GM12878 (cell line): ENCODE data around the gene DLG4. TPM values are rescaled to one million over a fixed set of nuclear protein-coding genes. Genes with fewer than 3 reads are reported as not detected.

Experiments used
- EP300 ChIP-seq, 2 experiments: fragments of 150-350 bp in 1 of 2; IDR thresholded peaks; 2 replicates each; pipeline ENCODE4 v1.6.1; 2011 to 2012; ENCODE audit warnings: low read depth in 2 of 2, low read length in 2 of 2, borderline replicate concordance in 1 of 2, improper control_type of control experiment in 1 of 2, inconsistent platforms in 1 of 2; ENCODE audit not compliant: control insufficient read depth in 1 of 2
- HDAC2 ChIP-seq: fragments of 200-600 bp; sonication (generic); IDR thresholded peaks from 2 replicates; pipeline ENCODE4 v1.6.1; 2017
- NFXL1 ChIP-seq: fragments of 450-650 bp; IDR thresholded peaks from 2 replicates; pipeline ENCODE4 v1.6.1; 2017; ENCODE audit warnings: antibody characterized with exemption, mild to moderate bottlenecking, borderline replicate concordance
- SIX5 ChIP-seq: IDR thresholded peaks from 2 replicates; pipeline ENCODE4 v1.6.1; 2011; ENCODE audit warnings: mild to moderate bottlenecking, low read depth, low read length, moderate library complexity; ENCODE audit not compliant: severe bottlenecking
- SREBF2 ChIP-seq: IDR thresholded peaks from 2 replicates; pipeline ENCODE4 v1.6.1; 2012; ENCODE audit warnings: mild to moderate bottlenecking, low read length
- ZNF384 ChIP-seq: IDR thresholded peaks from 2 replicates; pipeline ENCODE4 v1.6.1; 2012; ENCODE audit warnings: low read depth, mild to moderate bottlenecking, low read length, improper control_type of control experiment, borderline replicate concordance
- polyA plus RNA-seq, 11 experiments: library from polyadenylated mRNA; depleted of rRNA in 4 of 11; unstranded in 6 of 11; stranded (reverse) in 5 of 11; fragments of >200 nt; fragmentation: Nextera tagmentation in 4 of 11; fragmentation: Illumina TruSeq in 1 of 11; extraction: Ambion mirVana in 4 of 11; extraction: Trizol in 1 of 11; gene quantifications; 1 replicate in 1 of 11; 2 replicates in 10 of 11; pipeline versions ENCODE4 v1.2.1 to v1.2.3, GENCODE V29; 2011 to 2016; ENCODE audit warnings: inconsistent platforms in 2 of 11, missing spikeins in 2 of 11, low read depth in 1 of 11
- total RNA-seq, 4 experiments: library from RNA; depleted of rRNA in 3 of 4; stranded (reverse); fragments of >200 nt in 3 of 4; fragmentation: Illumina TruSeq in 1 of 4; extraction: Trizol in 1 of 4; gene quantifications; 2 replicates each; pipeline versions ENCODE4 v1.2.1 to v1.2.3, GENCODE V29; 2013 to 2021
- TF ChIP-seq, protein P1 (sequence below): fragments of 450-650 bp; formaldehyde crosslinking; IDR thresholded peaks from 2 replicates; pipeline ENCODE4 v1.4.0; 2022; ENCODE audit warnings: mild to moderate bottlenecking, moderate library complexity
- TF ChIP-seq, protein P2 (sequence below): fragments of 450-650 bp; IDR thresholded peaks from 2 replicates; pipeline ENCODE4 v1.6.1; 2017; ENCODE audit warnings: mild to moderate bottlenecking, low read depth, inconsistent platforms; ENCODE audit not compliant: poor library complexity, severe bottlenecking
- TF ChIP-seq, protein P3 (sequence below): IDR thresholded peaks from 2 replicates; pipeline ENCODE4 v1.6.1; 2011; ENCODE audit warnings: borderline replicate concordance, low read depth, mild to moderate bottlenecking, moderate library complexity, low read length; ENCODE audit not compliant: insufficient read depth, poor library complexity, severe bottlenecking
- TF ChIP-seq, protein P4 (sequence below): fragments of 450-650 bp; formaldehyde crosslinking; IDR thresholded peaks from 2 replicates; pipeline ENCODE4 v1.5.0; 2022; ENCODE audit warnings: mild to moderate bottlenecking, missing genetic modification characterization

Gene DLG4
- total and polyA plus RNA-seq, 10 of the 15 experiments (the other 5 are each of a cell fraction or from before 2014, with no cell fraction given): 0.07 to 4.1 (median 1.3) TPM

DNA sequence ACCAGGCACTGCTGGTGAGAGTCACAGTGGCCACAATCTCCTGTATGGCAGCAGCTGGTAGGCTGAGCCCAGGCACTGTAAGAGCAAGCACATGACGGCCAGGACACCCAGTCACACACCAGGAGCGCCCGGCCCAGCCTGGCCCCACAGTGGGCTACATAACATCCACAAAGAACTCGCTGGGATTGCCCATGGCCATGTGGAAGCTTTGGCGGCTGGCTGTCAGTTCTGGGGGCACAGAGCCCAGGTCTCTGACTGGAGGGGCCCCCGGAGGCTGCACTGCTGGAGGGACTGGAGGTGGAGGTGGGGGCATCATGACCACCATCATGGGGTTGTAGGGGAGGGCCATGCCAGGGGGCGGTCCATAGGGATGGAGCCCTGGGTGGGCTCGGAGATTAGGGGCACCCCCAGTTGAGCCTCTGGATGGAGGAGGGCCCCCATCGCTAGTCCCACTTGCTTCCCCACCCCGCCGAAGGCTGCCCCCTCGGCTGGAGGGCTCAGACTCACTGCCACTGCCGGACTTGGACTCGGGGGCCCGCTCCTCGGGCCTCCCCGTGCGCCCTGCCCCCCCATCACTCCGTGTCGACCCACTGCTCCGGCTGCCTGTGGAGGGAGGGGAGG is 6.2 kb upstream of the DLG4 start (continued):
- TF ChIP-seq, protein P1, sequence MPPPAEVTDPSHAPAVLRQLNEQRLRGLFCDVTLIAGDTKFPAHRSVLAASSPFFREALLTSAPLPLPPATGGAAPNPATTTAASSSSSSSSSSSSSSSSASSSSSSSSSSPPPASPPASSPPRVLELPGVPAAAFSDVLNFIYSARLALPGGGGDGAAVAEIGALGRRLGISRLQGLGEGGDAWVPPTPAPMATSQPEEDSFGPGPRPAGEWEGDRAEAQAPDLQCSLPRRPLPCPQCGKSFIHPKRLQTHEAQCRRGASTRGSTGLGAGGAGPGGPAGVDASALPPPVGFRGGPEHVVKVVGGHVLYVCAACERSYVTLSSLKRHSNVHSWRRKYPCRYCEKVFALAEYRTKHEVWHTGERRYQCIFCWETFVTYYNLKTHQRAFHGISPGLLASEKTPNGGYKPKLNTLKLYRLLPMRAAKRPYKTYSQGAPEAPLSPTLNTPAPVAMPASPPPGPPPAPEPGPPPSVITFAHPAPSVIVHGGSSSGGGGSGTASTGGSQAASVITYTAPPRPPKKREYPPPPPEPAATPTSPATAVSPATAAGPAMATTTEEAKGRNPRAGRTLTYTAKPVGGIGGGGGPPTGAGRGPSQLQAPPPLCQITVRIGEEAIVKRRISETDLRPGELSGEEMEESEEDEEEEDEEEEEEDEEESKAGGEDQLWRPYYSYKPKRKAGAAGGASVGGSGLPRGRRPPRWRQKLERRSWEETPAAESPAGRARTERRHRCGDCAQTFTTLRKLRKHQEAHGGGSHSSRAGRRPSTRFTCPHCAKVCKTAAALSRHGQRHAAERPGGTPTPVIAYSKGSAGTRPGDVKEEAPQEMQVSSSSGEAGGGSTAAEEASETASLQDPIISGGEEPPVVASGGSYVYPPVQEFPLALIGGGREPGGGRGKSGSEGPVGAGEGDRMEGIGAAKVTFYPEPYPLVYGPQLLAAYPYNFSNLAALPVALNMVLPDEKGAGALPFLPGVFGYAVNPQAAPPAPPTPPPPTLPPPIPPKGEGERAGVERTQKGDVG: no peak
- TF ChIP-seq ZNF384 (no peak), SREBF2 (no peak), HDAC2 (no peak), SIX5 (no peak), NFXL1 (no peak), EP300 (IDR thresholded peaks at IDR 0.05; ENCODE audit: borderline replicate concordance in 1 of 2, control insufficient read depth in 1 of 2, low read depth in 2 of 2, low read length in 2 of 2) (no peak)
- TF ChIP-seq, protein P2, sequence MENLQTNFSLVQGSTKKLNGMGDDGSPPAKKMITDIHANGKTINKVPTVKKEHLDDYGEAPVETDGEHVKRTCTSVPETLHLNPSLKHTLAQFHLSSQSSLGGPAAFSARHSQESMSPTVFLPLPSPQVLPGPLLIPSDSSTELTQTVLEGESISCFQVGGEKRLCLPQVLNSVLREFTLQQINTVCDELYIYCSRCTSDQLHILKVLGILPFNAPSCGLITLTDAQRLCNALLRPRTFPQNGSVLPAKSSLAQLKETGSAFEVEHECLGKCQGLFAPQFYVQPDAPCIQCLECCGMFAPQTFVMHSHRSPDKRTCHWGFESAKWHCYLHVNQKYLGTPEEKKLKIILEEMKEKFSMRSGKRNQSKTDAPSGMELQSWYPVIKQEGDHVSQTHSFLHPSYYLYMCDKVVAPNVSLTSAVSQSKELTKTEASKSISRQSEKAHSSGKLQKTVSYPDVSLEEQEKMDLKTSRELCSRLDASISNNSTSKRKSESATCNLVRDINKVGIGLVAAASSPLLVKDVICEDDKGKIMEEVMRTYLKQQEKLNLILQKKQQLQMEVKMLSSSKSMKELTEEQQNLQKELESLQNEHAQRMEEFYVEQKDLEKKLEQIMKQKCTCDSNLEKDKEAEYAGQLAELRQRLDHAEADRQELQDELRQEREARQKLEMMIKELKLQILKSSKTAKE: no peak
- TF ChIP-seq, protein P3, sequence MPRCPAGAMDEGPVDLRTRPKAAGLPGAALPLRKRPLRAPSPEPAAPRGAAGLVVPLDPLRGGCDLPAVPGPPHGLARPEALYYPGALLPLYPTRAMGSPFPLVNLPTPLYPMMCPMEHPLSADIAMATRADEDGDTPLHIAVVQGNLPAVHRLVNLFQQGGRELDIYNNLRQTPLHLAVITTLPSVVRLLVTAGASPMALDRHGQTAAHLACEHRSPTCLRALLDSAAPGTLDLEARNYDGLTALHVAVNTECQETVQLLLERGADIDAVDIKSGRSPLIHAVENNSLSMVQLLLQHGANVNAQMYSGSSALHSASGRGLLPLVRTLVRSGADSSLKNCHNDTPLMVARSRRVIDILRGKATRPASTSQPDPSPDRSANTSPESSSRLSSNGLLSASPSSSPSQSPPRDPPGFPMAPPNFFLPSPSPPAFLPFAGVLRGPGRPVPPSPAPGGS: no peak
- TF ChIP-seq, protein P4, sequence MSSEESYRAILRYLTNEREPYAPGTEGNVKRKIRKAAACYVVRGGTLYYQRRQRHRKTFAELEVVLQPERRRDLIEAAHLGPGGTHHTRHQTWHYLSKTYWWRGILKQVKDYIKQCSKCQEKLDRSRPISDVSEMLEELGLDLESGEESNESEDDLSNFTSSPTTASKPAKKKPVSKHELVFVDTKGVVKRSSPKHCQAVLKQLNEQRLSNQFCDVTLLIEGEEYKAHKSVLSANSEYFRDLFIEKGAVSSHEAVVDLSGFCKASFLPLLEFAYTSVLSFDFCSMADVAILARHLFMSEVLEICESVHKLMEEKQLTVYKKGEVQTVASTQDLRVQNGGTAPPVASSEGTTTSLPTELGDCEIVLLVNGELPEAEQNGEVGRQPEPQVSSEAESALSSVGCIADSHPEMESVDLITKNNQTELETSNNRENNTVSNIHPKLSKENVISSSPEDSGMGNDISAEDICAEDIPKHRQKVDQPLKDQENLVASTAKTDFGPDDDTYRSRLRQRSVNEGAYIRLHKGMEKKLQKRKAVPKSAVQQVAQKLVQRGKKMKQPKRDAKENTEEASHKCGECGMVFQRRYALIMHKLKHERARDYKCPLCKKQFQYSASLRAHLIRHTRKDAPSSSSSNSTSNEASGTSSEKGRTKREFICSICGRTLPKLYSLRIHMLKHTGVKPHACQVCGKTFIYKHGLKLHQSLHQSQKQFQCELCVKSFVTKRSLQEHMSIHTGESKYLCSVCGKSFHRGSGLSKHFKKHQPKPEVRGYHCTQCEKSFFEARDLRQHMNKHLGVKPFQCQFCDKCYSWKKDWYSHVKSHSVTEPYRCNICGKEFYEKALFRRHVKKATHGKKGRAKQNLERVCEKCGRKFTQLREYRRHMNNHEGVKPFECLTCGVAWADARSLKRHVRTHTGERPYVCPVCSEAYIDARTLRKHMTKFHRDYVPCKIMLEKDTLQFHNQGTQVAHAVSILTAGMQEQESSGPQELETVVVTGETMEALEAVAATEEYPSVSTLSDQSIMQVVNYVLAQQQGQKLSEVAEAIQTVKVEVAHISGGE: no peak
